Fibroblast of skin of right quadriceps (primary cell): ENCODE data around the gene ATP5MC3.

Source experiments
- DNase-seq: peaks from one replicate; pipeline ENCODE4 v3.0.0-alpha.2; 2013

Gene ATP5MC3

GRCh38 chr2:175167792-175168563 is 13.5 kb downstream of the ATP5MC3 start, which contains the start of gene ATF2:
Gene ATF2, minus strand, starts transcription at chr2:175168203. Its CDS starts 31,760 bp downstream, at chr2:175136443.
- peak; percentile 100 for DNase-seq

- DNase-seq: peak; percentile 47
Measured at GRCh38 chr2:175167076-175167791, 14.3 kb downstream of the ATP5MC3 start.

DNA sequence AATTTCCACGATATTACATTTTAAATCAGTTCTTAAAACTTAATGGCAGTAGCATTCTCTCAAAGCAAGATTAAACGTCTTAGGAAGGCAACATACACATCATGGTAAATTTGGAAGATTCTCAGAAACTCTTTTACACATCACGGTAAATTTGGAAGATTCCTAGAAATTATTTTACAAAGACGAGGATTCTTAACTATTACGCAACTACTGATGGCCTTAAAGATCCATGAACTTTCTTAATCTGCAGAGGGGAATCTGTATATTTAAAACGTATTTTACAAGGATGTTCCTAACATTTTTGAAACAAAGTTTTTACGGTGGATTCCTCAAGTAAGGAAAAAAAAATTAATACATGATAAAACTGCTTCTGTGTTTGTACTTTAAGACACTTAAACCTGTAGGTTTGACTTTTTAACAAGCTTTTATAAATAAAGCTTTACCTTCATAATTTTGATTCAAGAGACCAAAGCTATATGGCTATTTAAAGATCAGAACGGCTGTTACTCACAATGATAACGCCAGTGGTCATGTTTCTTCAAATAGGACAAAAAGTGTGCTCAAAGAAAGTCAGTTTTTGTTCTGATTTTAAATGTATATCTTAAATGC is 15.2 kb downstream of the ATP5MC3 start:
- DNase-seq: no peak

DNA sequence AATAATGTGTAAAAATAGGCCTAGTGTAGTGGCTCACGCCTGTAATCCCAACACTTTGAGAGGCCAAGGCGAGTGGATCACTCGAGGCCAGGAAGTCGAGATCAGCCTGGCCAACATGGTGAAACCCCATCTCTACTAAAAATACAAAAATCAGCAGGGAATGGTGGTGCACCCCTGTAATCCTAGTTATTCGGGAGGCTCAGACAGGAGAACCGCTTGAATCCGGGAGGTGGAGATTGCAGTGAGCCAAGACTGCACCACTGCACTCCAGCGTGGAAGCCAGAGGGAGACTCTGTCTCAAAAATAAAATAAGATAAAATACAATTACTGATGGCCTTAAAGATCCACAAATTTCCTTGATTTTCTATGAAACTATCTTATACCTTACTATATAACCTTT is 17.3 kb downstream of the ATP5MC3 start:
- DNase-seq: no peak

- DNase-seq: no peak
Measured at GRCh38 chr2:175158894-175159293, 22.6 kb downstream of the ATP5MC3 start.

DNA sequence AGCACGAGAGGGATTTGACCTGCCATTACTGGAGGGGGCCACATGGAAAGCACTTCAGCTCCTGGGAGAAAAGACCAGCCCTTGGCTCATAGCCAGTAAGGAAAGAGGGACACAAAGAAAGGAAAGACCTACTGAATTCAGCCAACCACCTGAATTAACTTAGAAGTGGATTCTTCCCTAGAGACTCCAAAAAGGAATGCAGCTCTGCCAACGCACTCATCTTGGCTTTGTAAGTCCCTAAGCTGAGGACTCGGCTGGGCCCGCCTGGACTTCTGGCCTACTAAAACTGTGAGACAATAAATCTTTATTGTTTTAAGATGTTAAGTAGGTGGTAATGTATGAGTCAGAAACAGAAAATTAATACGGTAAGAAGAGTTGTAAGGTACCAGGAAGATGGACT is 25.0 kb downstream of the ATP5MC3 start:
- peak; percentile 43 for DNase-seq

DNA sequence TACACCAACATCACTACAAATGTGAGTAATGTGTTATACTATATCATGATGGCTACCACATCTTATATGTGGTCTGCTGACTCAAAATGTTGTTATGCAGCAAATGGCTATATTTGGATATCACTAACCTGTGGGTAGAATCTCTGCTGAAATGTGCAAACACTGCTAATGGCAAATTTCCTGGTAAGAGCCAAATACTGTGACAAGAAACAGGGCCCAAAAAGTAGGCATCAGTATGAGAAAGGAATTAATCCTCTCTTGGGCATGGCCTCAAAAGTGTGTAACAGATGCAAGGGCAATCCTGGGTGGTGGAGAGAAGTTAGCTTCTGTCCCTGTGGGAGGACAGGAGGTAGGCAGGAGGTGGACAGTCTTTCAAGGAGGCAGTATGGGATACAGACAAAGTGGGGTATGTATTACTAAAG is 26.8 kb downstream of the ATP5MC3 start:
- peak; percentile 94 for DNase-seq

GRCh38 chr2:175152242-175152641 is 29.3 kb downstream of the ATP5MC3 start:
- DNase-seq: no peak

GRCh38 chr2:175151791-175152190 is 29.7 kb downstream of the ATP5MC3 start:
- DNase-seq: no peak

DNA sequence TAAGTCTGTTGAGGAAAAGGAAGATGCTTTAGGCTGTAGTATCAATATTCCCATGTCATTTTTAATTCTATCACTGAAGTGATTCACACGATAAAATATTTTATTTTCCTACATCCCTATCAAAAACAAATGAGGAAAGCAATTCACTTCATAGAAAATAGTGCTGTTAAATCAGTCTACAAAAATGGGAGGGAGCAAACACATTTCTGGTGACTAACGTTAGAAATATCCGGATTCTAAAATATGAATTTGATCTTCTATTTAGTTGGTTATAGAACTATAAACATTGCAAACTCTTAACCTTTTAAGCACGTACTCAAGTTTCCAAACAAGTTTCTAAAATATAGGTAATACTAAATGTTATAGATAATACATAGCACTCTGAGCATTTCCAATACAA is 34.3 kb downstream of the ATP5MC3 start:
- DNase-seq: no peak

- no peak for DNase-seq
Measured at GRCh38 chr2:175143678-175144077, 37.8 kb downstream of the ATP5MC3 start.

DNA sequence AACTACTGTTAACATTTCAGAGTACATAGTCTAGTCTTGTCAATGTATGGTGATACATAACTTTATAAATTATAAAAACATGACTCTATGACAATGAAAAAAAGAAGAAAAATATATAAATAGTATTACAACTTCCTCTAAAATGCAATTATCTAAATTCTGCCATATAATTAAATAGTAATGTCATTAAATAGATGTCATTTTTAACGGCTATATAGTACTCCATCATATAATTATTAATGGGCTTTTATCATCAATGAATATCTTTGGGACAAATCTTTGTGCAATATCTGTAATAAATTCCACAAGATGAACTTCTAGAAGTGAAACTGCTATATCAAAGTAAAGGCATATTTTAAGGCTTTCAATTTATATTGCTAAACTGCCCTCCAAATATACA is 38.3 kb downstream of the ATP5MC3 start:
- DNase-seq: no peak

DNA sequence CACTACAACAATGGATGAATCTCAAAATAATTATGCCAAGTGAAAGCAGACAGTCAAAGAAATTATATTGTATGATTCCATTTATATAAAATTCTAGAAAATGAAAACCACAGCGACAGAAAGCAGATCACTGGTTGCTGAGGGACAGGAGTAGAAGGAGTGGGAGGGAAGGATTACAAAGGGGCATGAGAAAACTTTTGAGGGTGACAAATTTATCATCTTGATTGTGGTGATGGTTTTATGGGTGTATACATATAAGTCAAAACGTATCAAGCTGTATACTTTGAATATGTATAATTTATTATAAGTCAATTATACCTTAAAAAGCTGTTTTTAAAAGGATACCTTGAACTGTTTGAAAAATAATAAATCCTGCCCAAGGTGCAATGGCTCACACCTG is 41.2 kb downstream of the ATP5MC3 start:
- DNase-seq: no peak

GRCh38 chr2:175137793-175138192 is 43.7 kb downstream of the ATP5MC3 start:
- DNase-seq: no peak

DNA sequence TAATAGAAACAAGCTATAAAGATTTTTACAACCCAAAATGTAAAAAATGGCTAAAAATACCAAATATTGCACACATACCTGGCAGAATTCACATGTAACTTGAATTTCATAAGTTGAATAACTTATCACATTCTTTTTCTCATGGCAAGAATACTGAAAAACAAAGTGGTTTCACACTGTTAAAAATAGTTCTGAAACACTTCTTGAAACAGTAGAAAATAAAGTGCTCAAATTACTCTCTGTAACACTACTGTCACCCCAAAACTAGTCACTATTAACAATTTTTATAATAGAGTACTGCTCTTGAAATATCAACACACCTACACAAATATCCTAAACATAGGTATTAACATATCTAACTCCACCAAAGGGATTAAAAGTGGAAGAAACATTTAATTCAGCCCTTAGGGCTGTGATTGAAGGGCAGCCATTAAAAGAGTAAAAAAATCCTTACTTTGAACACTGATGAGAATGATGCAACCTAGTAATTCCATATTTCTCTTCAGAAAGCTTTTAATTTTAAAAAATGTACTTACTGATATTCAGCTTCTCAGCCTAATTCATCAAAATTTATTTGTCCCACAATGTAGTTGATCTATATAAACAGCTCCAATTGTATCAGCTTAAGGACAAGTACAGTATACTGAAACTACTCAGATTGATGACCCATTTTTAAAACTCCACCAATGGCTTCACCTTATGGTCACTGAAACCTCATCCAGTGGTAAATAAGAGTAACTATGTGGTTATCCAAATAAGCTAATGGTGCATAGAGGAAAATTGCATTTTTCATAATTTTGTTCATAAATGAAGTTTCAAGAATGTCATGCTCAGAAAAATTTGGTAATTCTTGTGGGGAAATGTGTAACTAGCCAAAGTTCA is 44.9 kb downstream of the ATP5MC3 start:
- DNase-seq: no peak

- no peak for DNase-seq
Measured at GRCh38 chr2:175135862-175136261, 45.6 kb downstream of the ATP5MC3 start.

GRCh38 chr2:175135177-175135576 is 46.3 kb downstream of the ATP5MC3 start:
- DNase-seq: no peak

- DNase-seq: no peak
Measured at GRCh38 chr2:175131252-175131651, 50.3 kb downstream of the ATP5MC3 start.

- no peak for DNase-seq
Measured at GRCh38 chr2:175126661-175127060, 54.8 kb downstream of the ATP5MC3 start.
